Erythroblast (primary cell): ENCODE data around the gene CASP3.

Experiments
- GATA1 ChIP-seq: IDR thresholded peaks from 2 replicates; pipeline ENCODE4 v1.6.1; 2011; ENCODE audit warnings: low read depth, mild to moderate bottlenecking, control low read depth, low read length, moderate library complexity
- POLR2A ChIP-seq: IDR thresholded peaks from 2 replicates; pipeline ENCODE4 v1.6.1; 2011; ENCODE audit warnings: mild to moderate bottlenecking, low read length

DNA sequence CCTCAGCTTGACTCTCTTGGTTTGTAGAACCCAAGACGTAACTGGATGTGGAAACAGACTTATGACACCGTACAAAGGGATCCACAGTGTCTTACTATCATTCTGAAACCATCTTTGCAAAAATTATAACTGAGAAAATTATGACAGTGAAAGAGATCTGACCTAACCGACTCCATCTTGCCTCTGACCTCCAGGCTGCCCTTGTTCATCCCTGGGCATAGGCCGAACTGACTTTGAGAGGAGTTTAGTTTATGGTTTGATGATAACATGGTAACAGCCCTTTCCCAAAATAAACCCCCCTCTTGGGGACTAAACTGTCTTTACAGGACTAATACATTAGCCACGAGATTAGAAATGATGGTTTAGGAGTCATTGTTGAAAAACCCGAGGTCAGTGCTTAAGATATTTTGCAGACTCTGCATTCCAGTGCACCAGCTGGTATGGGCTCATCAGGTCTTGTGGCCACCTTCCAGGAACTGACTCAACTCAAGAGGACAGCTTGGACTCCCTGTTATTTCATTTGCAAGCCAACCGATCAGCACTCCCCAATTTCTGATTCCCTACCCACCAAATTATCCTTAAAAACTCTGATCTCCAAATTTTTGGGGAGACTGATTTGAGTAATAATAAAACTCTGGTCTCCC lies 49.6 kb downstream of the CASP3 start:
- TF ChIP-seq POLR2A (no peak), GATA1 (no peak)
